ENCODE measurements around the gene FECH.
A peak's percentile ranks its signal among the peaks of the same experiment; 100 is the strongest.

The FECH gene

GRCh38 chr18:57586251-57587049 lies at the start of gene FECH:
Gene FECH, minus strand, starts transcription at chr18:57586702. Its CDS starts 82 bp downstream, at chr18:57586620.
- H3K27ac ChIP-seq (ENCODE audit: extremely low read depth, low read depth, low read length): peak within 1 kb of the TSS; percentile 84
- POLR2A ChIA-PET: interaction anchor here (1.0 to 1.2 kb wide), 2 partner anchors 12 to 35 kb away, joined by 3 read pairs; partner anchors contain the start of gene NARS1
- CTCF ChIA-PET: no interaction called here
- no peaks in the 10 kb centered on the region for H3K9me3 ChIP-seq (ENCODE audit: control insufficient read depth, insufficient read depth, low read depth, low read length)
- H3K36me3 ChIP-seq (ENCODE audit: control insufficient read depth in 2 of 2, insufficient read depth in 1 of 2, low read length in 2 of 2): peaks cover 4 to 8% of the 10 kb centered on the region in 2 experiments; a peak in 2 of 3 replicates
- H3K4me3 ChIP-seq (ENCODE audit: low read depth, low read length): peak within 1 kb of the TSS; percentile 76
- peaks cover 7% of the 10 kb centered on the region for H3K4me1 ChIP-seq (ENCODE audit: control insufficient read depth, insufficient read depth, low read length)
- TF ChIP-seq ZNF513 (tag by site-specific recombination; IDR thresholded peaks at IDR 0.05) (no peak), ZBTB48 (tag by site-specific recombination; IDR thresholded peaks at IDR 0.05) (peak; percentile 49; the same call in 1 of the 2 replicates), GLIS2 (tag by site-specific recombination; IDR thresholded peaks at IDR 0.05) (peak; percentile 29; the same call in 1 of the 2 replicates), ZNF639 (tag by site-specific recombination; IDR thresholded peaks at IDR 0.05) (no peak), ZIC2 (tag by site-specific recombination; IDR thresholded peaks at IDR 0.05) (peak; percentile 48; the same call in 1 of the 2 replicates), ZNF19 (tag by site-specific recombination; IDR thresholded peaks at IDR 0.05; ENCODE audit: low read depth) (no peak), ZBTB6 (tag by site-specific recombination; IDR thresholded peaks at IDR 0.05) (no peak), ZNF701 (tag by site-specific recombination; IDR thresholded peaks at IDR 0.05) (no peak), ZNF624 (tag by site-specific recombination; IDR thresholded peaks at IDR 0.05) (no peak), ZNF26 (tag by site-specific recombination; IDR thresholded peaks at IDR 0.05) (no peak), ZBTB11 (tag by site-specific recombination; conservative IDR thresholded peaks at IDR 0.05; ENCODE audit: low read depth) (no peak), PRDM6 (tag by site-specific recombination; IDR thresholded peaks at IDR 0.05) (no peak), ZNF626 (tag by site-specific recombination; IDR thresholded peaks at IDR 0.05) (no peak), ZNF433 (tag by site-specific recombination; IDR thresholded peaks at IDR 0.05; ENCODE audit: low read depth) (no peak), ZSCAN18 (tag by site-specific recombination; IDR thresholded peaks at IDR 0.05) (no peak), ZNF629 (tag by site-specific recombination; IDR thresholded peaks at IDR 0.05) (no peak), ZNF529 (tag by site-specific recombination; IDR thresholded peaks at IDR 0.05; ENCODE audit: insufficient replicate concordance) (no peak), ZNF266 (tag by site-specific recombination; IDR thresholded peaks at IDR 0.05; ENCODE audit: low read depth) (no peak), BCL6B (tag by site-specific recombination; IDR thresholded peaks at IDR 0.05) (no peak), ZSCAN16 (tag by site-specific recombination; IDR thresholded peaks at IDR 0.05) (no peak), MZF1 (tag by site-specific recombination; IDR thresholded peaks at IDR 0.05; ENCODE audit: borderline replicate concordance) (no peak), KLF7 (tag by site-specific recombination; IDR thresholded peaks at IDR 0.05; ENCODE audit: borderline replicate concordance) (no peak), ZNF133 (tag by site-specific recombination; IDR thresholded peaks at IDR 0.05) (no peak)
